IMR-90 (cell line): ENCODE measurements around the gene ATP2C2. TPM values are rescaled to one million over a fixed set of nuclear protein-coding genes. Genes with fewer than 3 reads are reported as not detected.

ENCODE experiments used
- ATAC-seq: fragments of 200-7000 bp; cut with Tn5 transposase; 2 replicates; pipeline ENCODE4 v1.9.1; 2020; ENCODE audit warnings: low read depth, mild to moderate bottlenecking, moderate library complexity
- BruUV-seq: library from RNA; stranded (reverse); fragments of 400-500 nt; replicated peaks from 2 replicates; lab custom pipeline; 2021; lab: Mats Ljungman, UMichigan
- CTCF ChIA-PET: fragments of 300-600 bp; formaldehyde crosslinking; extraction: SDS; loops from one replicate; lab custom pipeline; 2021; ENCODE audit warnings: antibody characterized with exemption; lab: Yijun Ruan, JAX
- POLR2A ChIA-PET: fragments of 300-600 bp; sonication (Branson Sonifier 250); formaldehyde crosslinking; loops from one replicate; lab custom pipeline; 2022; ENCODE audit warnings: antibody characterized with exemption; ENCODE audit not compliant: unreplicated experiment; lab: Charles Lee
- DNase-seq: peaks from one replicate; pipeline ENCODE4 v3.0.0; 2013
- H2AFZ ChIP-seq: replicated peaks from 2 replicates; pipeline ENCODE3; 2013; ENCODE audit warnings: low read length, mild to moderate bottlenecking; ENCODE audit not compliant: poor library complexity
- H2AK5ac ChIP-seq: 2 replicates; pipeline ENCODE4 v1.6.1; 2013; ENCODE audit warnings: low read depth, low read length, inconsistent platforms
- H2AK9ac ChIP-seq: replicated peaks from 2 replicates; pipeline ENCODE3; 2013; ENCODE audit warnings: mild to moderate bottlenecking, low read depth, low read length, moderate library complexity; ENCODE audit not compliant: poor library complexity
- H2BK120ac ChIP-seq: 2 replicates; pipeline ENCODE4 v1.6.1; 2013; ENCODE audit warnings: low read depth, low read length, inconsistent platforms
- H2BK15ac ChIP-seq: 3 replicates; pipeline ENCODE4 v1.6.1; 2013; ENCODE audit warnings: low read depth, low read length, inconsistent platforms
- H2BK20ac ChIP-seq: 2 replicates; pipeline ENCODE4 v1.6.1; 2013; ENCODE audit warnings: low read depth, mild to moderate bottlenecking, inconsistent platforms, low read length, moderate library complexity
- H2BK5ac ChIP-seq: 2 replicates; pipeline ENCODE4 v1.6.1; 2013; ENCODE audit warnings: mild to moderate bottlenecking, low read depth, low read length, inconsistent platforms; ENCODE audit not compliant: poor library complexity, severe bottlenecking
- H3K14ac ChIP-seq: replicated peaks from 2 replicates; pipeline ENCODE4 v1.6.1; 2013; ENCODE audit warnings: low read depth, low read length, inconsistent platforms
- H3K18ac ChIP-seq: 2 replicates; pipeline ENCODE4 v1.6.1; 2013; ENCODE audit warnings: low read depth, low read length, control low read depth
- H3K23ac ChIP-seq: 2 replicates; pipeline ENCODE4 v1.6.1; 2013; ENCODE audit warnings: low read depth, low read length, inconsistent platforms
- H3K27ac ChIP-seq: 2 replicates; pipeline ENCODE4 v1.5.1; 2013; ENCODE audit warnings: mild to moderate bottlenecking, control low read depth, low read length; ENCODE audit not compliant: insufficient read depth
- H3K27me3 ChIP-seq: 2 replicates; pipeline ENCODE4 v1.6.1; 2013; ENCODE audit warnings: low read length; ENCODE audit not compliant: control insufficient read depth, insufficient read depth
- H3K36me3 ChIP-seq: 2 replicates; pipeline ENCODE4 v1.6.1; 2013; ENCODE audit warnings: low read length, mixed read lengths; ENCODE audit not compliant: control insufficient read depth, insufficient read depth
- H3K4ac ChIP-seq: 2 replicates; pipeline ENCODE4 v1.6.1; 2013; ENCODE audit warnings: low read depth, low read length, inconsistent platforms
- H3K4me1 ChIP-seq: 2 replicates; pipeline ENCODE4 v1.6.1; 2013; ENCODE audit warnings: low read length, mixed read lengths; ENCODE audit not compliant: control insufficient read depth, insufficient read depth
- H3K4me2 ChIP-seq: 2 replicates; pipeline ENCODE4 v1.6.1; 2013; ENCODE audit warnings: low read depth, mild to moderate bottlenecking, control low read depth, low read length, moderate library complexity
- H3K4me3 ChIP-seq: 2 replicates; pipeline ENCODE4 v1.5.1; 2013; ENCODE audit warnings: low read depth, mild to moderate bottlenecking, control low read depth, low read length, moderate library complexity; ENCODE audit not compliant: insufficient read depth
- H3K56ac ChIP-seq: 2 replicates; pipeline ENCODE4 v1.6.1; 2013; ENCODE audit warnings: low read length, inconsistent platforms; ENCODE audit not compliant: insufficient read depth; ENCODE audit errors: extremely low read depth
- H3K79me1 ChIP-seq, 2 experiments: 2 replicates each; pipeline ENCODE4 v1.6.1; 2013; ENCODE audit warnings: low read length in 2 of 2, inconsistent platforms in 1 of 2, low read depth in 1 of 2
- H3K9ac ChIP-seq: 2 replicates; pipeline ENCODE4 v1.6.1; 2013; ENCODE audit warnings: low read depth, low read length, control low read depth
- H3K9me1 ChIP-seq: 2 replicates; pipeline ENCODE4 v1.6.1; 2013; ENCODE audit warnings: low read length, inconsistent platforms; ENCODE audit not compliant: insufficient read depth
- H3K9me3 ChIP-seq: 2 replicates; pipeline ENCODE4 v1.6.1; 2013; ENCODE audit warnings: low read length; ENCODE audit not compliant: control insufficient read depth, insufficient read depth
- H4K20me1 ChIP-seq: 2 replicates; pipeline ENCODE4 v1.6.1; 2013; ENCODE audit warnings: low read length, inconsistent platforms; ENCODE audit not compliant: insufficient read depth
- H4K5ac ChIP-seq: 2 replicates; pipeline ENCODE4 v1.6.1; 2013; ENCODE audit warnings: mild to moderate bottlenecking, low read depth, low read length, control low read depth
- H4K8ac ChIP-seq, 2 experiments: 2 replicates each; pipeline ENCODE4 v1.6.1; 2013; ENCODE audit warnings: low read depth in 2 of 2, low read length in 2 of 2, control low read depth in 1 of 2, inconsistent platforms in 1 of 2
- H4K91ac ChIP-seq: 2 replicates; pipeline ENCODE4 v1.6.1; 2013; ENCODE audit warnings: low read depth, low read length, inconsistent platforms; ENCODE audit not compliant: insufficient read depth
- BHLHE40 ChIP-seq: fragments of 150-350 bp; IDR thresholded peaks from 2 replicates; pipeline ENCODE4 v1.6.1; 2016; ENCODE audit warnings: mild to moderate bottlenecking, low read depth, low read length
- CEBPB ChIP-seq: IDR thresholded peaks from 2 replicates; pipeline ENCODE4 v1.6.1; 2012; ENCODE audit warnings: low read depth, low read length, improper control_type of control experiment
- CHD1 ChIP-seq: IDR thresholded peaks from 2 replicates; pipeline ENCODE4 v1.6.1; 2012; ENCODE audit warnings: low read depth, low read length, improper control_type of control experiment
- FOS ChIP-seq: fragments of 150-350 bp; IDR thresholded peaks from 2 replicates; pipeline ENCODE4 v1.6.1; 2016; ENCODE audit warnings: low read depth, low read length
- MAFK ChIP-seq: IDR thresholded peaks from 2 replicates; pipeline ENCODE4 v1.6.1; 2012; ENCODE audit warnings: low read depth, low read length, improper control_type of control experiment
- MAZ ChIP-seq: IDR thresholded peaks from 2 replicates; pipeline ENCODE4 v1.6.1; 2012; ENCODE audit warnings: low read depth, mild to moderate bottlenecking, low read length, improper control_type of control experiment, moderate library complexity, borderline replicate concordance
- MXI1 ChIP-seq: IDR thresholded peaks from 2 replicates; pipeline ENCODE4 v1.6.1; 2012; ENCODE audit warnings: low read depth, mild to moderate bottlenecking, low read length, moderate library complexity, borderline replicate concordance
- POLR2A ChIP-seq: IDR thresholded peaks from 2 replicates; pipeline ENCODE4 v1.6.1; 2012; ENCODE audit warnings: mild to moderate bottlenecking, low read depth, low read length
- RAD21 ChIP-seq: IDR thresholded peaks from 2 replicates; pipeline ENCODE4 v1.6.1; 2012; ENCODE audit warnings: low read length, improper control_type of control experiment
- RCOR1 ChIP-seq: IDR thresholded peaks from 2 replicates; pipeline ENCODE4 v1.6.1; 2012; ENCODE audit warnings: mild to moderate bottlenecking, low read length, improper control_type of control experiment; ENCODE audit not compliant: insufficient replicate concordance
- RFX5 ChIP-seq: IDR thresholded peaks from 2 replicates; pipeline ENCODE4 v1.8.0; 2012; ENCODE audit warnings: low read depth, mild to moderate bottlenecking, low read length, moderate library complexity
- SMC3 ChIP-seq: fragments of 150-350 bp; IDR thresholded peaks from 2 replicates; pipeline ENCODE4 v1.6.1; 2016; ENCODE audit warnings: low read depth, mild to moderate bottlenecking, antibody characterized with exemption, low read length, moderate library complexity
- USF2 ChIP-seq: fragments of 150-350 bp; IDR thresholded peaks from 2 replicates; pipeline ENCODE4 v1.6.1; 2017; ENCODE audit warnings: mild to moderate bottlenecking, antibody characterized with exemption, low read length, low read depth
- WGBS, 2 experiments: methylation state at CpG; one replicate each; pipeline versions ENCODE4 v1.1.5 to v1.1.7; 2013; ENCODE audit warnings: missing lambda C conversion rate in 2 of 2; ENCODE audit not compliant: insufficient read length in 1 of 2; ENCODE audit errors: extremely low coverage in 2 of 2; 5-methylcytosine and 5-hydroxymethylcytosine counted together
- dilution Hi-C: fragments of 300-500 bp; cut with HindIII; formaldehyde crosslinking; loops from one replicate; pipeline ENCODE4 v1.14.3; 2018; ENCODE audit warnings: low sequenced_read_pairs; ENCODE audit not compliant: unreplicated experiment
- in situ Hi-C: fragments of 300-500 bp; cut with MboI; formaldehyde crosslinking; loops from 3 replicates; pipeline ENCODE4 v1.14.3; 2019; ENCODE audit warnings: low sequenced_read_pairs, inconsistent platforms, mixed read lengths
- intact Hi-C: fragments of 100-400 bp; cut with micrococcal nuclease; formaldehyde crosslinking; loops from 2 replicates; pipeline ENCODE4 v1.10.0; 2022
- polyA plus RNA-seq, 3 experiments: library from polyadenylated mRNA; depleted of rRNA; stranded (reverse); fragments of >200 nt; gene quantifications; 2 replicates each; pipeline ENCODE4 v1.2.3, GENCODE V29; 2012; ENCODE audit warnings: low replicate concordance in 1 of 3
- total RNA-seq: library from RNA; depleted of rRNA; stranded (reverse); fragments of >200 nt; gene quantifications from 2 replicates; pipeline ENCODE4 v1.2.3, GENCODE V29; 2012
- TF ChIP-seq, protein P1 (sequence below): fragments of 150-350 bp; IDR thresholded peaks from 2 replicates; pipeline ENCODE4 v1.6.1; 2016; ENCODE audit warnings: low read depth, mild to moderate bottlenecking, low read length, moderate library complexity, borderline replicate concordance
- TF ChIP-seq, protein P2 (sequence below): conservative IDR thresholded peaks from 2 replicates; pipeline ENCODE4 v1.5.1; 2012; ENCODE audit warnings: mild to moderate bottlenecking, low read depth, low read length, improper control_type of control experiment

Gene ATP2C2
- total and polyA plus RNA-seq, 2 of the 4 experiments (the other 2 are of a cell fraction), result not detected

GRCh38 chr16:84481051-84481735 lies 112.9 kb downstream of the ATP2C2 start:
- POLR2A ChIA-PET, result no interaction called here
- ATAC-seq, result no peak
- no peak overlapping the region for H3K56ac ChIP-seq
- TF ChIP-seq RFX5, result no peak
- no peak for TF ChIP-seq CEBPB
- TF ChIP-seq, protein P1, sequence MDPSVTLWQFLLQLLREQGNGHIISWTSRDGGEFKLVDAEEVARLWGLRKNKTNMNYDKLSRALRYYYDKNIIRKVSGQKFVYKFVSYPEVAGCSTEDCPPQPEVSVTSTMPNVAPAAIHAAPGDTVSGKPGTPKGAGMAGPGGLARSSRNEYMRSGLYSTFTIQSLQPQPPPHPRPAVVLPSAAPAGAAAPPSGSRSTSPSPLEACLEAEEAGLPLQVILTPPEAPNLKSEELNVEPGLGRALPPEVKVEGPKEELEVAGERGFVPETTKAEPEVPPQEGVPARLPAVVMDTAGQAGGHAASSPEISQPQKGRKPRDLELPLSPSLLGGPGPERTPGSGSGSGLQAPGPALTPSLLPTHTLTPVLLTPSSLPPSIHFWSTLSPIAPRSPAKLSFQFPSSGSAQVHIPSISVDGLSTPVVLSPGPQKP, result no peak
- TF ChIP-seq MAZ, result no peak
- no peak for TF ChIP-seq RAD21
- no peak for TF ChIP-seq BHLHE40
- TF ChIP-seq CHD1, result no peak
- TF ChIP-seq MXI1, result no peak
- TF ChIP-seq SMC3, result no peak
- TF ChIP-seq, protein P2, sequence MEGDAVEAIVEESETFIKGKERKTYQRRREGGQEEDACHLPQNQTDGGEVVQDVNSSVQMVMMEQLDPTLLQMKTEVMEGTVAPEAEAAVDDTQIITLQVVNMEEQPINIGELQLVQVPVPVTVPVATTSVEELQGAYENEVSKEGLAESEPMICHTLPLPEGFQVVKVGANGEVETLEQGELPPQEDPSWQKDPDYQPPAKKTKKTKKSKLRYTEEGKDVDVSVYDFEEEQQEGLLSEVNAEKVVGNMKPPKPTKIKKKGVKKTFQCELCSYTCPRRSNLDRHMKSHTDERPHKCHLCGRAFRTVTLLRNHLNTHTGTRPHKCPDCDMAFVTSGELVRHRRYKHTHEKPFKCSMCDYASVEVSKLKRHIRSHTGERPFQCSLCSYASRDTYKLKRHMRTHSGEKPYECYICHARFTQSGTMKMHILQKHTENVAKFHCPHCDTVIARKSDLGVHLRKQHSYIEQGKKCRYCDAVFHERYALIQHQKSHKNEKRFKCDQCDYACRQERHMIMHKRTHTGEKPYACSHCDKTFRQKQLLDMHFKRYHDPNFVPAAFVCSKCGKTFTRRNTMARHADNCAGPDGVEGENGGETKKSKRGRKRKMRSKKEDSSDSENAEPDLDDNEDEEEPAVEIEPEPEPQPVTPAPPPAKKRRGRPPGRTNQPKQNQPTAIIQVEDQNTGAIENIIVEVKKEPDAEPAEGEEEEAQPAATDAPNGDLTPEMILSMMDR, result no peak
- no peak for TF ChIP-seq MAFK
- no peak for TF ChIP-seq FOS
- TF ChIP-seq RCOR1, result no peak
- no peak for TF ChIP-seq POLR2A
- no peak for TF ChIP-seq USF2

More at GRCh38 chr16:84481051-84481735, 112.9 kb downstream of the ATP2C2 start:
- Histone ChIP-seq H2BK15ac (no peak overlapping the region), H3K9ac (no peak overlapping the region), H2AK5ac (no peak overlapping the region), H4K20me1 (peaks cover 29% of the 10 kb centered on the region), H2AK9ac (peak overlapping the region; percentile 36), H3K9me1 (peaks cover 10% of the 10 kb centered on the region), H4K8ac (no peak overlapping the region), H3K14ac (no peak overlapping the region; the same call in 1 of the 2 replicates), H3K79me1 (peaks cover 4 to 65% of the 10 kb centered on the region in 2 experiments; a peak in 3 of 4 replicates), H3K9me3 (no peaks in the 10 kb centered on the region), H3K4me3 (no peak overlapping the region), H2AFZ (peak overlapping the region; percentile 10), H3K27me3 (no peaks in the 10 kb centered on the region), H2BK5ac (no peak overlapping the region), H3K23ac (no peak overlapping the region), H2BK20ac (no peak overlapping the region), H2BK120ac (no peak overlapping the region), H4K5ac (no peak overlapping the region), H3K27ac (no peak overlapping the region), H4K91ac (no peak overlapping the region), H3K4me1 (peaks cover 6% of the 10 kb centered on the region), H3K36me3 (peaks cover 46% of the 10 kb centered on the region), H3K4ac (no peak overlapping the region), H3K4me2 (no peak overlapping the region), H3K18ac (no peak overlapping the region)
- in situ Hi-C loops (loop anchor here (10.0 to 25.0 kb wide), 2 partner anchors 396 to 519 kb away; partner anchors contain the start of genes NECAB2 and OSGIN1), dilution Hi-C loops (no loop called here), intact Hi-C loops (loop anchor here (10.0 kb wide), 1 partner anchor 366 kb away; the partner anchor contains the start of gene MBTPS1)
- CTCF ChIA-PET, result no interaction called here
- WGBS, 2 experiments, result 94% methylated on average over 11 of the region's 26 CpGs; no CpG with 5 or more reads in 1 of the 2 experiments
- no peak for DNase-seq
- BruUV-seq, result no TSS peak
